DMS114 treated with DMSO at 0.1 percent for 48 hours (cell line): ENCODE data around the gene OPRL1.
"Not testable (repeated sequence)": the region's sequence is repeated elsewhere in the genome, so short reads cannot be mapped to it uniquely, and the experiment has no call there.

Experiments used
- DNase-seq: peaks from one replicate; lab custom pipeline; 2025; ENCODE audit not compliant: unreplicated experiment; lab: John Stamatoyannopoulos, UW

OPRL1 gene

GRCh38 chr20:64114356-64114971 lies 34.6 kb downstream of the OPRL1 start:
- DNase-seq = no peak

GRCh38 chr20:64115171-64115911 lies 35.5 kb downstream of the OPRL1 start:
- no peak for DNase-seq

- no peak for DNase-seq
These were observed 36.1 kb downstream of the OPRL1 start for GRCh38 chr20:64116016-64116415.

GRCh38 chr20:64116541-64117431 lies 36.9 kb downstream of the OPRL1 start:
- DNase-seq = no peak

GRCh38 chr20:64117432-64117777 lies 37.5 kb downstream of the OPRL1 start:
- DNase-seq = not testable (repeated sequence)

GRCh38 chr20:64119301-64119680 lies 39.4 kb downstream of the OPRL1 start:
- DNase-seq = no peak

GRCh38 chr20:64119681-64120341 lies 39.9 kb downstream of the OPRL1 start:
- DNase-seq = no peak

- no peak for DNase-seq
These were observed 41.7 kb downstream of the OPRL1 start for GRCh38 chr20:64121586-64121985.

GRCh38 chr20:64122927-64123326 lies 43.0 kb downstream of the OPRL1 start:
- not testable (repeated sequence) for DNase-seq

GRCh38 chr20:64123517-64123916 lies 43.6 kb downstream of the OPRL1 start:
- DNase-seq = not testable (repeated sequence)

GRCh38 chr20:64129146-64129782 lies 49.4 kb downstream of the OPRL1 start:
- no peak for DNase-seq

- DNase-seq = no peak
These were observed 50.4 kb downstream of the OPRL1 start for GRCh38 chr20:64130271-64130670.

- no peak for DNase-seq
These were observed 51.0 kb downstream of the OPRL1 start for GRCh38 chr20:64130876-64131275.

GRCh38 chr20:64131406-64131805 lies 51.5 kb downstream of the OPRL1 start:
- DNase-seq = peak; percentile 13

- no peak for DNase-seq
These were observed 54.1 kb downstream of the OPRL1 start for GRCh38 chr20:64133951-64134407.

GRCh38 chr20:64134744-64135143 lies 54.9 kb downstream of the OPRL1 start:
- not testable (repeated sequence) for DNase-seq

- no peak for DNase-seq
These were observed 56.3 kb downstream of the OPRL1 start for GRCh38 chr20:64136004-64136710.

GRCh38 chr20:64137598-64138031 lies 57.7 kb downstream of the OPRL1 start:
- DNase-seq = no peak

GRCh38 chr20:64138276-64138815 lies 58.5 kb downstream of the OPRL1 start:
- DNase-seq = no peak
